ENCODE measurements around the gene ZNF497.

GRCh38 chr19:58397533-58398037 is 35.0 kb upstream of the ZNF497 start:
- TF ChIP-seq CTCF (IDR thresholded peaks at IDR 0.05) = no peak
- no peak for TF ChIP-seq POLR2AphosphoS5 (IDR thresholded peaks at IDR 0.05)
